NCI-H187 (cell line): ENCODE data around the gene MRPS9.

ENCODE experiments used
- DNase-seq, 2 experiments: peaks; one replicate each; lab custom pipeline; 2025; lab: John Stamatoyannopoulos, UW

MRPS9 gene

GRCh38 chr2:105118960-105119359 lies 81.1 kb downstream of the MRPS9 start:
- DNase-seq, result no peak

- no peak for DNase-seq
Observed at GRCh38 chr2:105121434-105121833, 83.6 kb downstream of the MRPS9 start.

GRCh38 chr2:105125428-105125827 lies 87.6 kb downstream of the MRPS9 start:
- DNase-seq, result no peak

GRCh38 chr2:105125920-105126319 lies 88.1 kb downstream of the MRPS9 start:
- no peak for DNase-seq

GRCh38 chr2:105126336-105126735 lies 88.5 kb downstream of the MRPS9 start:
- no peak for DNase-seq

GRCh38 chr2:105127289-105127915 lies 89.5 kb downstream of the MRPS9 start:
- no peak for DNase-seq

GRCh38 chr2:105129722-105130232 lies 91.9 kb downstream of the MRPS9 start:
- no peak for DNase-seq

GRCh38 chr2:105130546-105130945 lies 92.7 kb downstream of the MRPS9 start:
- DNase-seq, result no peak

GRCh38 chr2:105134081-105134480 lies 96.2 kb downstream of the MRPS9 start:
- no peak for DNase-seq

GRCh38 chr2:105135436-105135835 lies 97.6 kb downstream of the MRPS9 start:
- DNase-seq, result no peak

GRCh38 chr2:105136394-105136793 lies 98.5 kb downstream of the MRPS9 start:
- no peak for DNase-seq

GRCh38 chr2:105138643-105139042 lies 100.8 kb downstream of the MRPS9 start:
- DNase-seq, result no peak

- DNase-seq, result no peak
Observed at GRCh38 chr2:105139556-105140239, 101.8 kb downstream of the MRPS9 start.

GRCh38 chr2:105140240-105140568 lies 102.3 kb downstream of the MRPS9 start:
- no peak for DNase-seq

- DNase-seq, result no peak
Observed at GRCh38 chr2:105141099-105141614, 103.3 kb downstream of the MRPS9 start.

GRCh38 chr2:105142239-105142638 lies 104.4 kb downstream of the MRPS9 start:
- no peak for DNase-seq

GRCh38 chr2:105143094-105143466 lies 105.2 kb downstream of the MRPS9 start:
- DNase-seq, result no peak

- no peak for DNase-seq
Observed at GRCh38 chr2:105143467-105144151, 105.7 kb downstream of the MRPS9 start.

- no peak for DNase-seq
Observed at GRCh38 chr2:105144152-105144940, 106.5 kb downstream of the MRPS9 start.

GRCh38 chr2:105144941-105145300 lies 107.1 kb downstream of the MRPS9 start:
- DNase-seq, result no peak

- no peak for DNase-seq
Observed at GRCh38 chr2:105149272-105149671, 111.4 kb downstream of the MRPS9 start.
